Heart left ventricle (tissue), 16 donors: ENCODE data around the gene PAN3. TPM values are rescaled to one million over a fixed set of nuclear protein-coding genes. Genes with fewer than 3 reads are reported as not detected.

Experiments
- ATAC-seq, 4 donors: fragments of 200-7000 bp; cut with Tn5 transposase; one replicate each; pipeline ENCODE4 v1.9.1; 2020 to 2022; ENCODE audit warnings: moderate library complexity in 4 of 4, mild to moderate bottlenecking in 3 of 4, moderate number of reproducible peaks in 1 of 4
- DNase-seq, 5 donors: peaks; one replicate each; pipeline ENCODE4 v3.0.0-alpha.2; 2020
- H3K27ac ChIP-seq, 12 donors: fragments of 200-600 bp; sonication (generic) in 4 of 12; one replicate each; pipeline versions ENCODE4 v1.5.0 to v1.8.0; 2016 to 2022; ENCODE audit warnings: mild to moderate bottlenecking in 2 of 12
- H3K27me3 ChIP-seq, 9 donors: fragments of 200-600 bp; sonication (generic) in 2 of 9; one replicate each; pipeline versions ENCODE4 v1.5.1 to v1.8.0; 2016 to 2022; ENCODE audit warnings: mild to moderate bottlenecking in 3 of 9
- H3K36me3 ChIP-seq, 9 donors: fragments of 200-600 bp; sonication (generic) in 2 of 9; one replicate each; pipeline versions ENCODE4 v1.5.0 to v1.8.0; 2018 to 2022; ENCODE audit warnings: mild to moderate bottlenecking in 2 of 9
- H3K4me1 ChIP-seq, 12 donors: fragments of 200-600 bp; sonication (generic) in 4 of 12; one replicate each; pipeline versions ENCODE4 v1.5.0 to v1.8.0; 2016 to 2022; ENCODE audit warnings: mild to moderate bottlenecking in 3 of 12
- H3K4me3 ChIP-seq, 12 donors: fragments of 200-600 bp; sonication (generic) in 4 of 12; one replicate each; pipeline versions ENCODE4 v1.5.0 to v1.8.0; 2017 to 2022; ENCODE audit warnings: mild to moderate bottlenecking in 9 of 12, moderate library complexity in 4 of 12
- H3K9me3 ChIP-seq, 12 donors: fragments of 200-600 bp; sonication (generic) in 4 of 12; one replicate each; pipeline versions ENCODE4 v1.5.0 to v1.8.0; 2016 to 2022; ENCODE audit warnings: mild to moderate bottlenecking in 1 of 12
- POLR2A ChIP-seq, 2 donors: fragments of 450-650 bp; IDR thresholded peaks; one replicate each; pipeline ENCODE4 v1.6.1; 2017; ENCODE audit warnings: antibody characterized with exemption in 2 of 2, mild to moderate bottlenecking in 2 of 2, moderate library complexity in 2 of 2
- WGBS, 4 donors: extraction: QIAGEN DNeasy Blood & Tissue Kit in 2 of 4; methylation state at CpG; one replicate each; pipeline versions ENCODE4 v1.1.5 to v1.1.7; 2013 to 2018; 5-methylcytosine and 5-hydroxymethylcytosine counted together
- intact Hi-C, 10 donors: fragments of 100-400 bp; cut with DNase I; formaldehyde crosslinking; loops; one replicate each; pipeline versions ENCODE4 v1.11.1 to v1.14.2; 2022
- polyA plus RNA-seq, 2 donors: library from polyadenylated mRNA; stranded (reverse); fragments of 200-250 nt; gene quantifications; one replicate each; pipeline ENCODE4 v1.2.3, GENCODE V29; 2013
- total RNA-seq, 9 donors: library from RNA; depleted of rRNA in 2 of 9; stranded (reverse); fragments of >200 nt in 2 of 9; fragmentation: NEBNext Ultra II Directional in 3 of 9; extraction: Animal tissue kit (Norgen Biotek cat#: 25700) in 3 of 9; gene quantifications; one replicate each; pipeline versions ENCODE4 v1.1.0 to v1.2.4, GENCODE V29; 2016 to 2023
- TF ChIP-seq, protein P1 (sequence below), 12 donors: fragments of 200-600 bp; sonication (generic) in 4 of 12; IDR thresholded peaks; one replicate each; pipeline versions ENCODE4 v1.5.0 to v1.8.0; 2018 to 2022; ENCODE audit warnings: antibody characterized with exemption in 12 of 12, mild to moderate bottlenecking in 5 of 12
- donor health status: ischemic (EF 13 %, LVEDD 7.1; RV severe dilation, severe dysfunction).
- donor health status: healthy with polysubstance abuse.
- donor health status: DM: no; HTN: yes; CAD: no.
- donor health status: DM: no; HTN: no; CAD: no.
- donor health status: ischemic (EF 25% LVEDD 6.9; RV normal size, moderate dysfunction).
- donor health status: ischemic (EF 25% LVEDD 5.7; RV mildly dilated, moderate dysfunction).
- donor health status: healthy.
- donor health status: DM: yes; HTN: yes; CAD: no.
- donor health status: ischemic (EF 35%, LVEDD 5.7; RV mildly dilated, moderate dysfunction).
- donor health status: nonischemic (EF 11% LVEDD 7.7; RV severe dilation, severe dysfunction).
- donor health status: DM: yes; HTN: yes; CAD: no.
- donor health status: PGD.
- donor health status: ischemic (EF 29% LVEDD 5.4; RV normal size, mild dysfunction).
- donor health status: nonischemic (EF 23%, LVEDD 6.1; RV moderate dilation, normal function).

The PAN3 gene
- total and polyA plus RNA-seq, 11 donors: 4.1 to 18.8 (median 9.2) TPM

DNA sequence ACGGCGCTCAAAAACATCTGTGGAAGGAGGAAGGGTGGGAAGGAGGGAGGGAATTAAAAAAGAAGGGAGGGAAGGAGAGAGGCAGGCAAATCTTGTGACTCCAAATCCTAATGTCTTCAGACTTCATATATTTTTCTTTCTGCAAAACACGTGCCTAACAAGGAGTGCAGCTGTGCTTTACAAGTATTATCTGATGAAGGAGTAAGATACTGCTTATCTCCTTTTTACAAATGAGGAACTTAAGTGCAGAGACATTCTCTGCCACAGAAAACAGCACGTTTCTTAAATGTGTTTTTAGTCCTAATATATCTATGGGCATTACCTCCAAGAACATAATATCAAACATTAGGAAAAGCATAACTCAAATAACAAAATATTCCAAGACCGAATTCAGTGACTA is 44.5 kb upstream of the PAN3 start:
- peaks cover 0 to 19% (median 0%) of the 10 kb centered on the region in 12 donors for H3K4me1 ChIP-seq
- no peak overlapping the region for H3K4me3 ChIP-seq
- DNase-seq (no peak), ATAC-seq (no peak)
- H3K27me3 ChIP-seq: peaks cover 0 to 47% (median 13%) of the 10 kb centered on the region in 9 donors
- intact Hi-C loops: no loop called here
- no peaks in the 10 kb centered on the region for H3K9me3 ChIP-seq
- peak overlapping the region in 1 of 12 donors; percentile 28 for H3K27ac ChIP-seq
- 34 to 44% (median 36%) methylated on average over 5 of the region's 5 CpGs for WGBS, 4 donors
- TF ChIP-seq, protein P1, sequence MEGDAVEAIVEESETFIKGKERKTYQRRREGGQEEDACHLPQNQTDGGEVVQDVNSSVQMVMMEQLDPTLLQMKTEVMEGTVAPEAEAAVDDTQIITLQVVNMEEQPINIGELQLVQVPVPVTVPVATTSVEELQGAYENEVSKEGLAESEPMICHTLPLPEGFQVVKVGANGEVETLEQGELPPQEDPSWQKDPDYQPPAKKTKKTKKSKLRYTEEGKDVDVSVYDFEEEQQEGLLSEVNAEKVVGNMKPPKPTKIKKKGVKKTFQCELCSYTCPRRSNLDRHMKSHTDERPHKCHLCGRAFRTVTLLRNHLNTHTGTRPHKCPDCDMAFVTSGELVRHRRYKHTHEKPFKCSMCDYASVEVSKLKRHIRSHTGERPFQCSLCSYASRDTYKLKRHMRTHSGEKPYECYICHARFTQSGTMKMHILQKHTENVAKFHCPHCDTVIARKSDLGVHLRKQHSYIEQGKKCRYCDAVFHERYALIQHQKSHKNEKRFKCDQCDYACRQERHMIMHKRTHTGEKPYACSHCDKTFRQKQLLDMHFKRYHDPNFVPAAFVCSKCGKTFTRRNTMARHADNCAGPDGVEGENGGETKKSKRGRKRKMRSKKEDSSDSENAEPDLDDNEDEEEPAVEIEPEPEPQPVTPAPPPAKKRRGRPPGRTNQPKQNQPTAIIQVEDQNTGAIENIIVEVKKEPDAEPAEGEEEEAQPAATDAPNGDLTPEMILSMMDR (IDR thresholded peaks at IDR 0.05): no peak
- no peak for TF ChIP-seq POLR2A (IDR thresholded peaks at IDR 0.05)
- H3K36me3 ChIP-seq: no peaks in the 10 kb centered on the region

DNA sequence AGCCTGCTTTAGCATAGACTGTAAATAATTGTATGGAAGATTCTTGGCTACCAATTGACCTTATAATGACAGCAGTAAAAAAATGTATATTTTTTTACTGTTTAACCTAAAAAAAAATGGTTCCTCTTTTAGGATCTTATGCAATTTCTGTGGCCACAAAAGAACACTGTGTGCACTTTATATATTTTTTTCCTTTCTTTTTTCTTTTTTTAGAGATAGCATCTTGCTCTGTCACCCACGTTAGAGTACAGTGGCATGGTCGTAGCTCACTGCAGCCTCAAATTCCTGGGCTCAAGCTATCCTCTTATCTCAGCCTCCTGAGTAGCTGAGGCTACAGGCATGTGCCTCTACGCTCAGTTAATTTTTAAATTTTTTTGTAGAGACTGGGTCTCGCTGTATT is 44.0 kb upstream of the PAN3 start:
- no peaks in the 10 kb centered on the region for H3K36me3 ChIP-seq
- H3K9me3 ChIP-seq: no peaks in the 10 kb centered on the region
- no peak overlapping the region for H3K4me3 ChIP-seq
- DNase-seq (no peak), ATAC-seq (no peak)
- TF ChIP-seq, protein P1 (IDR thresholded peaks at IDR 0.05): no peak
- no peak for TF ChIP-seq POLR2A (IDR thresholded peaks at IDR 0.05)
- WGBS, 4 donors: 53 to 62% (median 55%) methylated on average over 4 of the region's 4 CpGs
- peaks cover 0 to 23% (median 0%) of the 10 kb centered on the region in 12 donors for H3K4me1 ChIP-seq
- H3K27ac ChIP-seq: peak overlapping the region in 1 of 12 donors; percentile 28
- H3K27me3 ChIP-seq: peaks cover 1 to 51% (median 17%) of the 10 kb centered on the region in 9 donors
- intact Hi-C loops: no loop called here

DNA sequence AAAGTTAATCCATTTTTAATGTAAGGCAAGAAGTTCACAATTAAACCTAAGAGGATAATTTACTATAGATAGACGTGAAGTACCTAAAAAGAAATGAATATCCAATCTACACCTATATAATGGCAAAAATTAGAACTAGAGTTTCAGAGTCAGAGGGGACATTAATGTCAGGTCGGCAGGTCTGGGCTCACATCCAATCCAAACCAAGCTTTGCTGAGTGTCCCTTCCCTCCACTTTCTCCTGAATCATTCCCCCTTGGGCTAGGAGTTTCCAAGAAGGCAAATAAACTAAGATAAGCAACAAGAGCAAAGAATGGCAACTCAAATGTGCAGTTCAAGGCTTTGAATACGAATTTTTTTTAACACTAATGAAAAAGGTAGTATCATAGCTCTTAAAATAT is 40.8 kb upstream of the PAN3 start:
- ATAC-seq (no peak), DNase-seq (no peak)
- Histone ChIP-seq H3K36me3 (no peaks in the 10 kb centered on the region), H3K27me3 (peaks cover 27 to 82% (median 45%) of the 10 kb centered on the region in 9 donors), H3K4me1 (peaks cover 0 to 41% (median 8%) of the 10 kb centered on the region in 12 donors), H3K27ac (no peak overlapping the region), H3K9me3 (no peaks in the 10 kb centered on the region), H3K4me3 (no peak overlapping the region)
- WGBS, 4 donors: 48 to 59% (median 53%) methylated on average over 3 of the region's 3 CpGs
- intact Hi-C loops: no loop called here
- TF ChIP-seq, protein P1 (IDR thresholded peaks at IDR 0.05): no peak
- TF ChIP-seq POLR2A (IDR thresholded peaks at IDR 0.05): no peak

DNA sequence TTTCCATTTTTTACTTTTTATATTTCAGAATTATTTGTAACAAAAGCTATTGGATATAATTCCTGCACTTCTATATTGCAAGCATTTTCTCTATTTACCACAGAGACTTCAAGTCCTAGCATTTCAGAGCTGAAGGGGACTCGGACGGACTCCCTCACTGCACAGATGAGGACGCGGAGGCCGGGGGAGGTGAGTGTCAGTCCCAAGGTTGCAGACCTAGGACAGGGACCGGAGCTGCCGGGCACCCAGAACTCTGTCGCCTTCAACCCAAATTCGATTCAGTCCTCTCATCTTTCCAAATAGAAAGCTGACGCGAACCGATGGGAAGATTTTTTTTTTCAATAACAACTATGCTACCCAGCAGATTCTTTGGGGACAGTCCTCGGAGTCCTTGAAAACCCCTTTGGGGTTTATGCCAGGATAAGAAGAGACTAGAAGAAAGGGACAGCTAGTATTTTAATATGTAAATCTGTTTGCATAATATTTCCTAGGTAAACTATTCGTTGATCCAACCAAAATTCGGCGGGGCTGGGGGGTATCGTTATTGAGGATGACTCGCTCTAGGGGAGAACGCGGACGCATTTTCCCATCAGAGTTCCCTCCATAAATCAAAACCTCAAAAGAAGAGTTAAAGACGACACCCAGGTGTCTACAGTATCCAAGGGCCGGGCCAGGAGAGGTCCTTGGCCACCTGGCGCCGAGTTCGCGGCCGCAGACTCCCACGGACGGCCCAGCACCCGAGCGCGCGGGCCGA is 38.8 kb upstream of the PAN3 start:
- no peaks in the 10 kb centered on the region for H3K9me3 ChIP-seq
- no peak overlapping the region for H3K27ac ChIP-seq
- WGBS, 4 donors: 8 to 19% (median 10%) methylated on average over 22 to 35 of the region's 35 CpGs
- H3K4me1 ChIP-seq: peaks cover 0 to 34% (median 8%) of the 10 kb centered on the region in 12 donors
- no peak for DNase-seq
- peak overlapping the region; percentile 11 to 63 (median 42) for H3K4me3 ChIP-seq
- H3K36me3 ChIP-seq: no peaks in the 10 kb centered on the region
- intact Hi-C loops: no loop called here
- H3K27me3 ChIP-seq: peaks cover 29 to 95% (median 60%) of the 10 kb centered on the region in 9 donors
- TF ChIP-seq, protein P1 (IDR thresholded peaks at IDR 0.05): no peak
- no peak for TF ChIP-seq POLR2A (IDR thresholded peaks at IDR 0.05)
- no peak for ATAC-seq
